Measurements from ENCODE around the gene LAMC3.

LAMC3 gene

GRCh38 chr9:131013015-131013755 lies 4.2 kb downstream of the LAMC3 start:
- in situ Hi-C loops (cut with MboI; ENCODE audit: low sequenced_read_pairs, unreplicated experiment), result no loop called here
- TF ChIP-seq CTCF (IDR thresholded peaks at IDR 0.05; ENCODE audit: borderline replicate concordance, control extremely low read depth, extremely low read depth, insufficient read depth, missing control alignments), result no peak
- no peak for DNase-seq (ENCODE audit: low spot score)

- in situ Hi-C loops (cut with MboI; ENCODE audit: low sequenced_read_pairs, unreplicated experiment), result no loop called here
- no peak for DNase-seq (ENCODE audit: low spot score)
- TF ChIP-seq CTCF (IDR thresholded peaks at IDR 0.05; ENCODE audit: borderline replicate concordance, control extremely low read depth, extremely low read depth, insufficient read depth, missing control alignments), result no peak
These were observed 5.0 kb downstream of the LAMC3 start for GRCh38 chr9:131013771-131014676.

GRCh38 chr9:131015112-131015511 lies 6.1 kb downstream of the LAMC3 start:
- no peak for DNase-seq (ENCODE audit: low spot score)
- no peak for TF ChIP-seq CTCF (IDR thresholded peaks at IDR 0.05; ENCODE audit: borderline replicate concordance, control extremely low read depth, extremely low read depth, insufficient read depth, missing control alignments)
- in situ Hi-C loops (cut with MboI; ENCODE audit: low sequenced_read_pairs, unreplicated experiment), result no loop called here

GRCh38 chr9:131015876-131016397 lies 7.0 kb downstream of the LAMC3 start:
- no peak for TF ChIP-seq CTCF (IDR thresholded peaks at IDR 0.05; ENCODE audit: borderline replicate concordance, control extremely low read depth, extremely low read depth, insufficient read depth, missing control alignments)
- in situ Hi-C loops (cut with MboI; ENCODE audit: low sequenced_read_pairs, unreplicated experiment), result no loop called here
- no peak for DNase-seq (ENCODE audit: low spot score)

- TF ChIP-seq CTCF (IDR thresholded peaks at IDR 0.05; ENCODE audit: borderline replicate concordance, control extremely low read depth, extremely low read depth, insufficient read depth, missing control alignments), result no peak
- in situ Hi-C loops (cut with MboI; ENCODE audit: low sequenced_read_pairs, unreplicated experiment), result no loop called here
- no peak for DNase-seq (ENCODE audit: low spot score)
These were observed 8.1 kb downstream of the LAMC3 start for GRCh38 chr9:131017067-131017466.

GRCh38 chr9:131018621-131019020 lies 9.6 kb downstream of the LAMC3 start:
- TF ChIP-seq CTCF (IDR thresholded peaks at IDR 0.05; ENCODE audit: borderline replicate concordance, control extremely low read depth, extremely low read depth, insufficient read depth, missing control alignments), result no peak
- in situ Hi-C loops (cut with MboI; ENCODE audit: low sequenced_read_pairs, unreplicated experiment), result no loop called here

More at GRCh38 chr9:131018621-131019020, 9.6 kb downstream of the LAMC3 start:
- DNase-seq (ENCODE audit: low spot score), result no peak
